Colonic mucosa (tissue), 4 donors: ENCODE results near the gene PIBF1. TPM values are rescaled to one million over a fixed set of nuclear protein-coding genes. Genes with fewer than 3 reads are reported as not detected.

ENCODE experiments used
- DNase-seq: peaks from one replicate; pipeline ENCODE4 v3.0.0-alpha.2; 2020
- H3K27ac ChIP-seq: fragments of 200-600 bp; one replicate; pipeline ENCODE4 v1.8.0; 2021
- H3K27me3 ChIP-seq: fragments of 200-600 bp; one replicate; pipeline ENCODE4 v1.8.0; 2021
- H3K36me3 ChIP-seq: fragments of 200-600 bp; one replicate; pipeline ENCODE4 v1.8.0; 2021
- H3K4me1 ChIP-seq: fragments of 200-600 bp; one replicate; pipeline ENCODE4 v1.8.0; 2021; ENCODE audit warnings: mild to moderate bottlenecking
- H3K4me3 ChIP-seq: fragments of 200-600 bp; one replicate; pipeline ENCODE4 v1.8.0; 2021
- H3K9ac ChIP-seq, 2 donors: one replicate each; pipeline ENCODE4 v1.7.0; 2013; ENCODE audit warnings: control low read depth in 2 of 2, low read depth in 2 of 2, low read length in 2 of 2
- H3K9me3 ChIP-seq: fragments of 200-600 bp; one replicate; pipeline ENCODE4 v1.8.0; 2021
- CTCF ChIP-seq: fragments of 200-600 bp; IDR thresholded peaks from one replicate; pipeline ENCODE4 v1.8.0; 2022; ENCODE audit warnings: antibody characterized with exemption, mild to moderate bottlenecking
- intact Hi-C: fragments of 100-400 bp; cut with DNase I; formaldehyde crosslinking; loops from one replicate; pipeline ENCODE4 v1.14.1; 2022
- total RNA-seq, 2 donors: library from RNA; stranded (reverse); fragmentation: NEBNext Ultra II Directional in 1 of 2; extraction: Animal tissue kit (Norgen Biotek cat#: 25700) in 1 of 2; gene quantifications; one replicate each; pipeline ENCODE4 v1.2.1, GENCODE V29; 2021
- donor health status: healthy.
- donor health status: DM: no; HTN: no; CAD: no.
- donor health status: DM: no; HTN: no; CAD: no.

Gene PIBF1
- total RNA-seq, 2 donors from 2014 or later, result 12.3 to 17.5 TPM

GRCh38 chr13:72754111-72754510 lies 27.8 kb upstream of the PIBF1 start:
- H3K27me3 ChIP-seq, result no peaks in the 10 kb centered on the region
- TF ChIP-seq CTCF, result no peak
- H3K4me1 ChIP-seq, result no peaks in the 10 kb centered on the region
- peaks cover 4% of the 10 kb centered on the region for H3K36me3 ChIP-seq
- no peak overlapping the region for H3K9ac ChIP-seq
- H3K27ac ChIP-seq, result no peak overlapping the region
- intact Hi-C loops, result no loop called here
- no peak overlapping the region for H3K4me3 ChIP-seq
- H3K9me3 ChIP-seq, result no peaks in the 10 kb centered on the region
- no peak for DNase-seq

DNA sequence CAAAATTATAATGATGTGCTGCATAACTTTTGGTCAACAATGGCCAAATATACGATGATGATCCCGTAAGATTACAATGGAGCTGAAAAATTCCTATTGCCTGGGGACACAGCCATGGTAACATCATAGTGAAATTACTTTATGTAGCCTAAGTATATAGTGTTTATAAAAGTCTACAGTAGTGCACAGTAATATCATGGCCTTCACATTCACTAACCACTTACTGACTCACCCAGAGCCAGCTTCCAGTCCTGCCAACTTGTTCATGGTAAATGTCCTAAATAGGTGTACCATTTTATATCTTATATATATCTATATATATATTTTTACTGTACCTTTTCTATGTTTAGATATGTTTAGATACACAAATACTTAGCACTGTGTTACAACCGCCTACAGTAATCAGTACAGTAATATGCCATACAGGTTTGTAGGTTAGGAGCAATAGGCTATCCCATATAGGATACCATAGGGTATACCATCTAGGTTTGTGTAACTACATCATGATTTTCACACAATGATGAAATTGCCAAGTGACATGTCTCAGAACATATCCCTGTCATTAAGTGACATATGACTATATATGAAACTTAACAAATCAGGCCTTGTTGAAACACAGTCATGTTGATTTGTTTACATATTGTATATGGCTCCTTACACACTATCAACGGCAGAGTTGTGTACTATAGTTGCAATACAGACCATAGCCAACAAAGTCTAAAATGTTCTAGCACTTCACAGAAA lies 24.0 kb upstream of the PIBF1 start:
- peaks cover 19% of the 10 kb centered on the region for H3K36me3 ChIP-seq
- intact Hi-C loops, result no loop called here

DNA sequence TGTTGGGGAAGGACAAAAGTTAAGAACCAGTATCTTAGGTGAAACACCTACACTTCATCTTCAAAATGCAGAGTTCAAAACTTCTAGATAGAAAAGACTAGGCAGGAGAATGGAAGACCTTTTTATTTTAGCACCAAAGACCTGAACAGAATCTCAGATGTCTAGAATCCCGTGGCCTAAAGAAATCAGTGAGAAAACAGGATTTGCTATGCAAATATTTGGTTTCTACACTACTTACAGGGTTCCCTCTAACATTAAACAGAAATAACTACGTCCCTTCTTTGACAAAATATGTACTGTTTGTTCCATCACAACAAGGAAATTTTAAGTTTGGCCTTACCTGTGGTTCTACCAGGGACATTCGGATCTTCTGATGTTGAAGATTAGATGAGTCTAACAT lies 21.7 kb upstream of the PIBF1 start:
- Histone ChIP-seq H3K27ac (no peak overlapping the region), H3K9ac (no peak overlapping the region), H3K9me3 (no peaks in the 10 kb centered on the region), H3K36me3 (peaks cover 19% of the 10 kb centered on the region), H3K27me3 (no peaks in the 10 kb centered on the region), H3K4me1 (no peaks in the 10 kb centered on the region), H3K4me3 (no peak overlapping the region)
- no peak for DNase-seq
- TF ChIP-seq CTCF, result no peak
- intact Hi-C loops, result no loop called here

More for the DNA sequence above, 24.0 kb upstream of the PIBF1 start:
- Histone ChIP-seq H3K9ac (no peak overlapping the region), H3K27ac (no peak overlapping the region), H3K4me3 (no peak overlapping the region), H3K9me3 (no peaks in the 10 kb centered on the region), H3K27me3 (no peaks in the 10 kb centered on the region), H3K4me1 (no peaks in the 10 kb centered on the region)
- TF ChIP-seq CTCF, result no peak
- DNase-seq, result no peak

DNA sequence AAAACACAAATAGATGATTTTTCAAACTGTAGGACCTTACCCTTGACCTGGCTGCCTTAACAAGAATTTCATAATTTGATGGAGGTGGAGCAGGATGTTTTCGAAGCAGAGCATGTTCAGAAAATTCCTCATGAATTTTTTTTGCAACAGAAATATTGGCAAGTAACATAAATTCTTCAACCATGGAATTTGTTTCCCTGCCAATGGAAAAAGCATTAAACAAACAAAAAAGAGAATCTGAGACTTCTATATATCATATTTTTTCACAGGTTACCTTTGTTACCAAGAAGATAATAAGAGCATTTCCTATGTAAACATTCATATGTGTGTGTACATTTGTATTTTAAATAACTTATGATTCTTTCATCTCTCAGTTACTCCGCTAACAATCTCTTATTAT lies 18.5 kb upstream of the PIBF1 start:
- H3K4me3 ChIP-seq, result no peak overlapping the region
- no peak overlapping the region for H3K9ac ChIP-seq
- intact Hi-C loops, result no loop called here
- TF ChIP-seq CTCF, result no peak
- H3K9me3 ChIP-seq, result no peaks in the 10 kb centered on the region
- no peak overlapping the region for H3K27ac ChIP-seq
- H3K4me1 ChIP-seq, result no peaks in the 10 kb centered on the region
- H3K36me3 ChIP-seq, result peaks cover 28% of the 10 kb centered on the region
- H3K27me3 ChIP-seq, result no peaks in the 10 kb centered on the region
- no peak for DNase-seq

DNA sequence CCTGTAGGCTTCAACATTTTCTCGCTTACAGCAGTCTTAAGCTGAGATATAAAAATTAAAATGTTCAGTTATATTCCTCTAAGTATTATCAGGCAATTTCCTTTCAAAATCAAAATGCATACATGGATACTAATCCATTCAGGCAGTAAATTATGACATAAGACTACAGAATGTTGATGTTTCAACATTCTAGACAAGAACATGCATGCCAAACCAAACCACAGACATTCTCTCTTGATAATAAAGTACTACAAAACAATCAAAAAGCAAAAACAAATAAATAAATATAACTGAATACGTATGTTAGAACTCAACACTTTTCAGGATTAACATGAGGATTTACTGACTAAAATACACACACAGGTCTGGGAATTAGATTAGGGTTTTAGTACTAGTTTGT lies 7.9 kb upstream of the PIBF1 start:
- no peaks in the 10 kb centered on the region for H3K4me1 ChIP-seq
- H3K4me3 ChIP-seq, result no peak overlapping the region
- no peaks in the 10 kb centered on the region for H3K9me3 ChIP-seq
- no peak overlapping the region for H3K27ac ChIP-seq
- no peak for TF ChIP-seq CTCF
- no peaks in the 10 kb centered on the region for H3K27me3 ChIP-seq
- peaks cover 16% of the 10 kb centered on the region for H3K36me3 ChIP-seq
- intact Hi-C loops, result no loop called here
- DNase-seq, result no peak
- no peak overlapping the region for H3K9ac ChIP-seq
